ENCODE measurements around the gene ZNF730.
"Not testable (repeated sequence)": the region's sequence is repeated elsewhere in the genome, so short reads cannot be mapped to it uniquely, and the experiment has no call there.

GRCh38 chr19:23134211-23134610 is 17.4 kb downstream of the ZNF730 start:
- TF ChIP-seq CTCF (IDR thresholded peaks at IDR 0.05); TCF12 (IDR thresholded peaks at IDR 0.05); POLR2AphosphoS5 (IDR thresholded peaks at IDR 0.05; ENCODE audit: low read depth, low read length); REST (IDR thresholded peaks at IDR 0.05; ENCODE audit: low read depth, low read length); USF2 (IDR thresholded peaks at IDR 0.05; ENCODE audit: borderline replicate concordance, low read depth, low read length); RXRA (IDR thresholded peaks at IDR 0.05; ENCODE audit: borderline replicate concordance, low read depth); PBX3 (IDR thresholded peaks at IDR 0.05): not testable (repeated sequence)

Data from SK-N-SH (cell line).